ENCODE results near the gene NDUFS6.
"Not testable (repeated sequence)": the region's sequence is repeated elsewhere in the genome, so short reads cannot be mapped to it uniquely, and the experiment has no call there.

NDUFS6 gene

GRCh38 chr5:1784197-1785050 lies 16.8 kb upstream of the NDUFS6 start:
- no peak for DNase-seq

DNA sequence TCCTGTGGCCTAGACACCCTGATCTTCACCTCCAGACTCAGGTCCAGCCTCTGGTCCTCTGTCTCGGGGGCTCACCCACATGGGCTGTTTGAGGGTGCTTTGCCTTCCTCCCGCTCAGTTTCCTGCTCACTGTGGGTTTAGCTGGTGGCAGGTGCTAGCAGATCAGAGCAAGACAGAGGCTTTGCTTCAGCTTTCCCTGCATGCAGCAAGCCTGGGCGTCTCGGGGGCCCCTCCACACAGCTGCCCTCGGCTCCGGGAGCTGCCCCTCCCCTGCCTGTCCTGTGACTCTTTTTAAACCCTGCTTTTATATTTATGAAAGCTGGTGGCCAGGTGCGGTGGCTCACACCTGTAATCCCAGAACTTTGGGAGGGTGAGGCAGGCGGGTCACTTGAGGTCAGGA lies 16.1 kb upstream of the NDUFS6 start:
- DNase-seq = no peak

GRCh38 chr5:1785984-1786383 lies 15.2 kb upstream of the NDUFS6 start:
- no peak for DNase-seq

DNA sequence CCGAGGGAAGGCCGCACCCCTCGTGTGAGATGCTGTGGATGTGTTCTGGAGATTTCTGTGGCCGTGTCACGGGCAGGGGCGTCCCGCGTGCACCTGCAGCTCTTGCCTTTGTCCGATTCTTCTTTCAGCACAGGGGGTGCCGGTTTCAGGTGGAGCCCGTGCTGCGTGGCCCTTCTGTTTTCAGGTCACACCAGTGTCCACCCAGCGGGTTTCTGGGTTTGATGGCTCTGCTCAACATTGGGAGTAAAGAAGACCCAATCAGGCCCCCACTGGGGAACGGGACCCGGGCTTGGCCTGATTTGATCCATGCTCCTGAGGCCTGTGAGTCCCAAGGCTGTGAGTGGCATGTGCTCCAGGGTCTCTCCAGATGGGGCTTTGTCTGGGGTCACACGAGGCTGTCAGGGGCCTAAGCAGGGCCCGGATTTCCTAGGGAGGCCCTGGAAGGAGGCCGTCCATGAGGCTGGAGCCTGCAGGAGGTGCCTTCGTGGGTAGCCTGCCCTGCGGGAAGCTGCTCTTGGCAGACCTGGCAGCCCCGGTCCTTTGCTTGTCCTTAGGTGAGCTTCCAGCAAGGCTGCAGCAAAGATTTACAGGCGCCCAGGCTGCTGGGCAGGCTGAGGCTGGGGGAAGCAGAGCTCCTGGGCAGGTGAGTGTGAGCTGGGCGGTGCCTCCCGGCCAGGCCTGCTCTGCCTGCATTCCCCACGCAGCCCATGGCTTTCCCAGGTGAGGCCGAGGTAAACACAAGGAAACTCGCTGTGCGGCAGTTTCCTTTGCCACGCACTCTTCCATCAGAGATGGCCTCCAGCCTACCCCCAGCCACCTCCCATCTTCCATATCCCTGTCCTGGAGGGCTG lies 14.4 kb upstream of the NDUFS6 start:
- no peak for DNase-seq

GRCh38 chr5:1787472-1788047 lies 13.6 kb upstream of the NDUFS6 start:
- no peak for DNase-seq

DNA sequence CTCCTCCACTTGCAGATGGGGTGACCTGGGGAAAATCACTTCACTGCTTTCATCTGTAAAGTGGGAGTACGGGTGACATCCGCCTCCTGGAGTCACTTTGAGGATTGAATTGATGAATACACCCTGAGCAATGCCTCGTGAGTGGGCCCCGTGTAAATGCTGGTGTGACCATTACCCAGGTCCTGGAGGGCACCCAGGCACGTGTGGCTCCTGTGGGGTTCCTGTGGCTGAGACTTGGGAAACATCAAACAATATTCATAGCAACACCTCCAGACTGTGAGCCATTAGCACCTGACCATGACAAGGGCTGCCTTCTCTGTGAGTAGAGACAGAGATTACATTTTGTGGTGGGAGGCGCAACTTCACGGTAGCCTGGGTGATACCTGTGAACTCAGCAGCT lies 13.0 kb upstream of the NDUFS6 start:
- no peak for DNase-seq

GRCh38 chr5:1788828-1789227 lies 12.4 kb upstream of the NDUFS6 start:
- no peak for DNase-seq

DNA sequence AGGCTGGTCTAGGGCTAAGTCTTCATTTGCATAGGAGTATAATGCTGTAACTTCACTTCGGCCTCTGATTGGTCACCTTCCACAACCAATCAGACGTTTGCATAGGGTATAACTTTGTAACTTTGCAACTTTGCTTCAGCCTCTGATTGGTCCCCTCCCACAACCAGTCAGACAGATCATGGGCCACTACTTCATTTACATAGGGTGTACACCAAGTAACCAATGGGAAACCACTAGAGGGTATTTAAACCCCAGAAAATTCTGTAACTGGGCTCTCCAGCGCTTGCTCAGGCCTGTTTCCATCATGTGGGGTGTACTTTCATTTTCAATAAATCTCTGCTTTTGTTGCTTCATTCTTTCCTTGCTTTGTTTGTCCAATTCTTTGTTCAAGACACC lies 11.8 kb upstream of the NDUFS6 start:
- not testable (repeated sequence) for DNase-seq

- no peak for DNase-seq
Measured at GRCh38 chr5:1789834-1790471, 11.3 kb upstream of the NDUFS6 start.

DNA sequence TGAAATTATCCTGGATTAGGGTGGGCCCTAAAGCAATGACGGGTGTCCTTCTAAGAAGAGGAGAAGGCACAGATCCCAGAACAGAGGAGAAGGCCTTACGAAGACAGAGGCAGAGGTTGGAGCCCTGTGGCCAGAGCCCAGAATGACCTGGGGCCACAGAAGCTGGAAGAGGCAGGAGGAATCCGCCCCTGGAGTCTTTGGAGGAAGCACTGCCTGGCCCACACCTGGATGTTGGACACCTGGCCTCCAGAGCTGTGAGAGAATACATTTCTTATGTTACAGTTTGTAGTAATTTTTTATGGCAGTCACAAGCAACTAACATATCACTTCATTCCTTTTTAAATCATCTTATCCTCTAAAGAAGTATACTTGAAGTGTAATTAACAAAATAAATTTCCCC lies 10.0 kb upstream of the NDUFS6 start:
- no peak for DNase-seq

GRCh38 chr5:1792842-1793266 lies 8.4 kb upstream of the NDUFS6 start:
- no peak for DNase-seq

GRCh38 chr5:1793301-1793740 lies 7.9 kb upstream of the NDUFS6 start:
- DNase-seq = no peak

GRCh38 chr5:1793966-1794900 lies 7.0 kb upstream of the NDUFS6 start:
- no peak for DNase-seq

DNA sequence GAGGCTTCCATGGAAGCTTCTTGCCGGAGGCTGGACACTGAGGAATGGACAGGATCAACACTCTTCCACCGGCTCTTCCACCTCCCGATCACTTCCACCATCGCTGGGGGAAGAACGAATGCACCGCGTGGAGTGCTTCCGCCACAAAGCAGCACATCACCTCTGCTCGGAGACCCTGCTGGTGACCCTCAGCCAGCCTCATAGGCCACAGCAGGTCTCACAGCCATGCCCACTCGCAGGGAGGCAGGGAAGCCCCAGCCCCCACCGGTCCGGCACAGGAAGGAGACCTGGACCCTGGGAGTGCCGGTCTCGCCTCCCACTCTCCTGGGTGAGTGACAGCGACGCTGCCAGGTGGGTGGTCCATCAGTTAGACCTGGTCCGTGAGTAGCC lies 6.3 kb upstream of the NDUFS6 start:
- no peak for DNase-seq

- no peak for DNase-seq
Measured at GRCh38 chr5:1795506-1795905, 5.7 kb upstream of the NDUFS6 start.

GRCh38 chr5:1795931-1796330 lies 5.3 kb upstream of the NDUFS6 start:
- DNase-seq = no peak

- no peak for DNase-seq
Measured at GRCh38 chr5:1796371-1797102, 4.7 kb upstream of the NDUFS6 start.

DNA sequence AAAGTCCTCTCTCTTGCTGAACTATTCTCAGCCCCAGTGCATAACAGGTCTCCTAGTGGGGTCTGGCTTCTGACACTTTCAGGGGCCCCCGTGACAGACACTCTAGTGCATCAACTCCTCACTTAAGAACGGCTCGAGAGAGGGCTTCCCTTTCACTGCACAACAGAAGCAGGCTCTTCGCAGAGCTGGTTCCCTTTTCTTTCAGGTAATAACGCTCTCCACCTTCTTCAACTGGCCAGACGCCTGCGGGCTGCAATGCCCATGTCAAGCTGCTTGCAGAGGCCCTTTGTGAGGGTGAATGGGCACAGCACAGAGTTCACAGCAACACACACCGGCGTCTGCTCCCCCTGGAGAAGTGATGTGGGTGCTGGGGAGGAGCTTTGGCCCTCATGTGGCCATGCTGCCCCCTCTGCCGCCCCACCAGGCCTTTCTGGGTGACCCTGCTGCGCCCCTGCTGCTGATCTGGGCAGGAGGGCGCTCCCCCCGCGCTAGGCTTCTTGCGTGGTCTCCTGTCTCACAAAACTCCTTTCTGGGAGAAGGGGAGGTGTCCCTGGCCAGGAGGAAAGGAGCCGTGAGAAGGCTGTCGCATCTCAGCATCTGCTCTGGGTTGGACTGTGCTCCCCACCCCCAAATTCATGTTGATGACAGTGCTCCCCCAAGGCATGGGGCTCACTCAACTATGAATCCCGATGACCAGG lies 4.0 kb upstream of the NDUFS6 start:
- DNase-seq = no peak

GRCh38 chr5:1797855-1798254 lies 3.4 kb upstream of the NDUFS6 start:
- DNase-seq = no peak

DNA sequence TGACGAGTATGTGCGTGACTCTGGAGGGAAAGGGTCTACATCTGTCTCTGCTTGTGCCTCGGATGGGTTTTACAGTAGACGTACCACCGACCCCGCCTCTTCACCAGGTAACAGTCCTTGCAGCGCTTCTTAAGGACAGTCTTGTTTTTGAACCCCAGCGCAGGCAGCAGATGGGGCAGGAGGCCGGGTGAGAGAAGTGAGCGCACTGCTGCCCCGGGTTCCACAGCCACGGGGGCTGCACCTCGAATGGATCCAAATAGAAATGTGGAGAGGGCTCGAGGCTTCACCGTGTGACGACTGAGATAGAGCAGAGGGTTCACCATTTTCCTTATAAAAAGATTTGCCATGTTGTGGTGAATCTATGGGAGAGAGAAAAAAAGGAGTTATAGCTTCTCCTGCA lies 2.6 kb upstream of the NDUFS6 start:
- DNase-seq = not testable (repeated sequence)

All from NCI-H2029 treated with DMSO at 0.1 percent for 48 hours (cell line).